HL-60 (cell line): ENCODE data around the gene GRK6.

ENCODE experiments used
- DNase-seq, 2 experiments: peaks; one replicate each; pipeline ENCODE4 v3.0.0-alpha.2; 2010 to 2020; ENCODE audit warnings: low read depth in 1 of 2, low spot score in 1 of 2
- H3K27ac ChIP-seq: fragments of 250-450 bp; sonication (Bioruptor Pico); replicated peaks from 2 replicates; pipeline ENCODE4 v1.5.1; 2020; ENCODE audit warnings: mild to moderate bottlenecking, moderate library complexity
- H3K27me3 ChIP-seq: fragments of 250-450 bp; sonication (Bioruptor Pico); 2 replicates; pipeline ENCODE4 v1.5.1; 2021; ENCODE audit warnings: mild to moderate bottlenecking, moderate library complexity; ENCODE audit not compliant: insufficient read depth, poor library complexity, severe bottlenecking
- H3K4me3 ChIP-seq: replicated peaks from 2 replicates; pipeline ENCODE4 v1.5.1; 2011; ENCODE audit warnings: mild to moderate bottlenecking, control low read depth, low read length; ENCODE audit not compliant: insufficient read depth
- GABPA ChIP-seq: IDR thresholded peaks from 2 replicates; pipeline ENCODE4 v1.6.1; 2012; ENCODE audit warnings: low read depth
- POLR2AphosphoS5 ChIP-seq: IDR thresholded peaks from 2 replicates; pipeline ENCODE4 v1.6.1; 2012; ENCODE audit warnings: low read depth
- SPI1 ChIP-seq: IDR thresholded peaks from 2 replicates; pipeline ENCODE4 v1.6.1; 2012; ENCODE audit warnings: low read depth, mild to moderate bottlenecking, borderline replicate concordance
- TF ChIP-seq, protein P1 (sequence below): IDR thresholded peaks from one replicate; pipeline ENCODE4 v1.5.1; 2011; ENCODE audit warnings: low read length, control low read depth, inconsistent platforms; ENCODE audit not compliant: insufficient read depth
- TF ChIP-seq, protein P2 (sequence below): IDR thresholded peaks from 2 replicates; pipeline ENCODE4 v1.6.1; 2012; ENCODE audit warnings: low read depth; ENCODE audit not compliant: insufficient replicate concordance

Gene GRK6

DNA sequence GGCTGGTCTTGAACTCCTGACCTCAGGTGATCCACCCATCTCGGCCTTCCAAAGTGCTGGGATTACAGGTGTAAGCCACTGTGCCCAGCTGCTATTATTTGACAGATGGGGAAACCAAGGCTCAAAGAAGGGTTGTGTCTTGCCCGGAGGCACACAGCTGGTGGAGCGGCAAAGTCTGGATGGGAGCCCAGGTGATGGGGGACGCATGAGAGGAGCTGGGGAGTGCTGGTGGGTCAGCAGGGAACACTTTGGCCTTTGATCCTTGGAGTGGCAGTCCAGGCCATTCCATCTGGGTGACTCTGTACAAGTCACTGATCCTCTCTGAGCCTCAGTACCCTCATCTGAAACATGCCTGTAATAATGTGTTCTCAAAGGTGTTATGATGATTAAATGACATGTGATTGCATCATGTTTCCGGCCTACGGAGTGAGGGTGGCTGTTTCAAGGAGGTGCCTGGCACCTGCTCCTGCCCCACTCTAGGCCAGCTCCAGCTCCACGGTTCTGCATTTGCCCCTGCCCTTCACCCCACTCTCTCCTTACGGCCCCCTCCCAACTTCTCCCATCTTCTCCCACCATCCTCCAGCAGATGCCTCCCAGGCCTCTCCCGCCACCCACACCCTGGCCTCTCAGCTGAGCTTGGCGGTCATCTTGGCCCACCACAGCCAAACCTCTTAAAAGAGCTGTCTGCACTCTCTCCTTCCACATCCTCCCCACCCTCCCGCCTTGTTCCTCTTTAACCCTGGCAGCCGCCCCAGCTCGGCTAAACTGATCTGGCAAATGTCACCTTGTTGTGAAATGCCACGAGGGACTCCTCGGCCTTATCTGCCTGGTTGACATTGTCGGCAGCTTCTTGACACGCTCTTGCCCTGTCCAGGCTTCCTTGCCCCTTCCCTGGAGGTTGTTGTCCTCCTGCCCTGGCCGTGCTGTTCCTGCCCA lies 52.5 kb downstream of the GRK6 start:
- peak overlapping the region; percentile 83 for H3K27ac ChIP-seq

DNA sequence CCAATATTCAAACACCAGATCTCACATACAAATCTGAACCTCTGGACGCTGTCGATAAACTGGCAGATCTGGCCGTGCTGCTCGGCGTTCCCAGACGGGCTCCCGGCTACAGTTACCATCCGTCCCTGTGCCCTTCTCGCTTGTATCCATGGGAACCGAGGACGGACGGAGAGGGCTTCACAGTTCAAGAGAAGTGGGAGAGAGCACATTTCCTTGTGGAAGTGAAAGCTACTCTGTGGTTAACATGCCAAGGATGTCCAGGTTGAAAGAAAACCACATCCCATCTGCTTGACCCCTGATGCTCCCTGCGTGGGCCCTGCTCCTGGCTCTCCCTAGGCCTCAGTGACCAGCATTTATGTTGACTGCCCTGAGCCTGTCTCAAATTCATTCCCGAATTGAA lies 53.3 kb downstream of the GRK6 start:
- no peak for DNase-seq
- Histone ChIP-seq H3K27ac (peak overlapping the region; percentile 83), H3K27me3 (no peaks in the 10 kb centered on the region), H3K4me3 (no peak overlapping the region)
- TF ChIP-seq GABPA: no peak
- TF ChIP-seq, protein P1, sequence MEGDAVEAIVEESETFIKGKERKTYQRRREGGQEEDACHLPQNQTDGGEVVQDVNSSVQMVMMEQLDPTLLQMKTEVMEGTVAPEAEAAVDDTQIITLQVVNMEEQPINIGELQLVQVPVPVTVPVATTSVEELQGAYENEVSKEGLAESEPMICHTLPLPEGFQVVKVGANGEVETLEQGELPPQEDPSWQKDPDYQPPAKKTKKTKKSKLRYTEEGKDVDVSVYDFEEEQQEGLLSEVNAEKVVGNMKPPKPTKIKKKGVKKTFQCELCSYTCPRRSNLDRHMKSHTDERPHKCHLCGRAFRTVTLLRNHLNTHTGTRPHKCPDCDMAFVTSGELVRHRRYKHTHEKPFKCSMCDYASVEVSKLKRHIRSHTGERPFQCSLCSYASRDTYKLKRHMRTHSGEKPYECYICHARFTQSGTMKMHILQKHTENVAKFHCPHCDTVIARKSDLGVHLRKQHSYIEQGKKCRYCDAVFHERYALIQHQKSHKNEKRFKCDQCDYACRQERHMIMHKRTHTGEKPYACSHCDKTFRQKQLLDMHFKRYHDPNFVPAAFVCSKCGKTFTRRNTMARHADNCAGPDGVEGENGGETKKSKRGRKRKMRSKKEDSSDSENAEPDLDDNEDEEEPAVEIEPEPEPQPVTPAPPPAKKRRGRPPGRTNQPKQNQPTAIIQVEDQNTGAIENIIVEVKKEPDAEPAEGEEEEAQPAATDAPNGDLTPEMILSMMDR: no peak
- TF ChIP-seq, protein P2, sequence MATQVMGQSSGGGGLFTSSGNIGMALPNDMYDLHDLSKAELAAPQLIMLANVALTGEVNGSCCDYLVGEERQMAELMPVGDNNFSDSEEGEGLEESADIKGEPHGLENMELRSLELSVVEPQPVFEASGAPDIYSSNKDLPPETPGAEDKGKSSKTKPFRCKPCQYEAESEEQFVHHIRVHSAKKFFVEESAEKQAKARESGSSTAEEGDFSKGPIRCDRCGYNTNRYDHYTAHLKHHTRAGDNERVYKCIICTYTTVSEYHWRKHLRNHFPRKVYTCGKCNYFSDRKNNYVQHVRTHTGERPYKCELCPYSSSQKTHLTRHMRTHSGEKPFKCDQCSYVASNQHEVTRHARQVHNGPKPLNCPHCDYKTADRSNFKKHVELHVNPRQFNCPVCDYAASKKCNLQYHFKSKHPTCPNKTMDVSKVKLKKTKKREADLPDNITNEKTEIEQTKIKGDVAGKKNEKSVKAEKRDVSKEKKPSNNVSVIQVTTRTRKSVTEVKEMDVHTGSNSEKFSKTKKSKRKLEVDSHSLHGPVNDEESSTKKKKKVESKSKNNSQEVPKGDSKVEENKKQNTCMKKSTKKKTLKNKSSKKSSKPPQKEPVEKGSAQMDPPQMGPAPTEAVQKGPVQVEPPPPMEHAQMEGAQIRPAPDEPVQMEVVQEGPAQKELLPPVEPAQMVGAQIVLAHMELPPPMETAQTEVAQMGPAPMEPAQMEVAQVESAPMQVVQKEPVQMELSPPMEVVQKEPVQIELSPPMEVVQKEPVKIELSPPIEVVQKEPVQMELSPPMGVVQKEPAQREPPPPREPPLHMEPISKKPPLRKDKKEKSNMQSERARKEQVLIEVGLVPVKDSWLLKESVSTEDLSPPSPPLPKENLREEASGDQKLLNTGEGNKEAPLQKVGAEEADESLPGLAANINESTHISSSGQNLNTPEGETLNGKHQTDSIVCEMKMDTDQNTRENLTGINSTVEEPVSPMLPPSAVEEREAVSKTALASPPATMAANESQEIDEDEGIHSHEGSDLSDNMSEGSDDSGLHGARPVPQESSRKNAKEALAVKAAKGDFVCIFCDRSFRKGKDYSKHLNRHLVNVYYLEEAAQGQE: no peak
- TF ChIP-seq SPI1: no peak
- no peak for TF ChIP-seq POLR2AphosphoS5

More for the DNA sequence above, 52.5 kb downstream of the GRK6 start:
- Histone ChIP-seq H3K27me3 (no peaks in the 10 kb centered on the region), H3K4me3 (no peak overlapping the region)
- DNase-seq: peak; percentile 79 to 97
- TF ChIP-seq SPI1 (peak; percentile 75; the same call in 1 of the 2 replicates), POLR2AphosphoS5 (peak; percentile 66)
- TF ChIP-seq, protein P2: no peak

DNA sequence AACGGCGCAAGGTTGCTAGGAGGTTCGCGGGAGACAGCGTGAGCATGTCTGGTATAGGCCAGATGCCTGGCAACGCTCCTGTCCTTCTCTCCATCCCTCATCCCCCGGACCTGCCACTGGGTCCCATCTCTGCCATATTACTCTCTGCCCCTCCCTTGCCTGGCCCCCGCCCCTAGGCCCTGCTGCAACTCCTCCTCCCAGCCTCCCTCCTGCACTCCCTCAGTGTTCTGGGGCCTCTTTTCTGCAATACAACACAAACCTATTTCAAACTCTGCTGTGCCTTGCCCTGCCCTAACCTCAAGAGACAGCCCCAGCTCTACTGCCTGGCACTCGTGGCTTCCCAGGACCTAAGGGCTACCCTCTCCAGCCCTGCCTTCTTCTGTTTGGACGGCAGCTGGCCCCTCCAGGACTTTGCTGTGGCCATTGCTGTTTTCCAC lies 55.9 kb downstream of the GRK6 start:
- TF ChIP-seq SPI1: no peak
- TF ChIP-seq, protein P1: no peak
- no peak; the same call in 1 of the 2 replicates for TF ChIP-seq POLR2AphosphoS5
- TF ChIP-seq, protein P2: no peak
- no peak for TF ChIP-seq GABPA
- DNase-seq: no peak
- Histone ChIP-seq H3K27ac (no peak overlapping the region), H3K4me3 (no peak overlapping the region), H3K27me3 (no peaks in the 10 kb centered on the region)
